Breast epithelium (tissue), 3 donors: ENCODE measurements around the gene EPHA2.

Experiments used
- POLR2AphosphoS5 ChIP-seq, 3 donors: sonication (generic); formaldehyde crosslinking; IDR thresholded peaks; one replicate each; pipeline ENCODE4 v1.6.1; 2017; ENCODE audit warnings: antibody characterized with exemption in 3 of 3
- TF ChIP-seq, protein P1 (sequence below), 3 donors: fragments of 450-650 bp; IDR thresholded peaks; one replicate each; pipeline ENCODE4 v1.5.1; 2016 to 2017; ENCODE audit warnings: antibody characterized with exemption in 3 of 3, mild to moderate bottlenecking in 3 of 3, moderate library complexity in 3 of 3

DNA sequence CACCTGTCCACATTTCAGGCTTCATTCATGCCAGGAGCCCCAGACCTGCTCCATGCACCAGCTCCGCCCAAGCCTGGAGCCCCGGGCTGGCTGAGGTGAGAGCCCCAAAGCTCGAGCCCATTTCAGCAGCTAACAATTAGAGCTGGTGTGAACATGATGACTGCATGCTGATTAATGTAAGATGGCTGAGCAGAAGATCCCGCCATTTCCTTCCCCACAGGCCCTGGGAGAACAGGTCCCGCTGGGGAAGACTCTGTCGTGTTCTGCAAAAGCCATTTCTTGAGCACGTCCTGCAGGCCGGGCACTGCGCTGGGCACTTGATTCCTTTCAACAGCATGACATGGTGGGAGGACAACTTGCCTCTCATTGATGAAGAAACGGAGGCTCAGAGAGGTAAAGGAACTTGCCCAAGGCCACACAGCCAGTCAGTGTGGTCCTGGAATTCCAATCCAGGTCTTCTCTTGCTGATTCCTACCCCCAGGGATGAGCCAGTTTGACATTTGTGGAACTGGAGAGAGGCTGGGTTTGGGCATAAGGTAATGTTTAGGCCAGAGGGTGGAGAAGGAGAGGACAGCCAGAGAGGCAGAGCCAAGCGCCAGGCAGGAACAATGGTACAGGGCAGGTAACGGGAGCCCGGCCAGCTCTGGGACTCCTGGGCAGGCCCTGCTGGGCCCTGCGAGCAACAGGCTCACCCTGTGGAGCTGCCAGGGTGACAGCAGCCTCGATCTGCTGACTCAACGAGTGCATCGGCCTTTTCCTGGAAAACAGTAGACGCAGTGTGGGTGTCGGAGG is 28.1 kb upstream of the EPHA2 start:
- TF ChIP-seq POLR2AphosphoS5 (IDR thresholded peaks at IDR 0.05), result no peak
- TF ChIP-seq, protein P1, sequence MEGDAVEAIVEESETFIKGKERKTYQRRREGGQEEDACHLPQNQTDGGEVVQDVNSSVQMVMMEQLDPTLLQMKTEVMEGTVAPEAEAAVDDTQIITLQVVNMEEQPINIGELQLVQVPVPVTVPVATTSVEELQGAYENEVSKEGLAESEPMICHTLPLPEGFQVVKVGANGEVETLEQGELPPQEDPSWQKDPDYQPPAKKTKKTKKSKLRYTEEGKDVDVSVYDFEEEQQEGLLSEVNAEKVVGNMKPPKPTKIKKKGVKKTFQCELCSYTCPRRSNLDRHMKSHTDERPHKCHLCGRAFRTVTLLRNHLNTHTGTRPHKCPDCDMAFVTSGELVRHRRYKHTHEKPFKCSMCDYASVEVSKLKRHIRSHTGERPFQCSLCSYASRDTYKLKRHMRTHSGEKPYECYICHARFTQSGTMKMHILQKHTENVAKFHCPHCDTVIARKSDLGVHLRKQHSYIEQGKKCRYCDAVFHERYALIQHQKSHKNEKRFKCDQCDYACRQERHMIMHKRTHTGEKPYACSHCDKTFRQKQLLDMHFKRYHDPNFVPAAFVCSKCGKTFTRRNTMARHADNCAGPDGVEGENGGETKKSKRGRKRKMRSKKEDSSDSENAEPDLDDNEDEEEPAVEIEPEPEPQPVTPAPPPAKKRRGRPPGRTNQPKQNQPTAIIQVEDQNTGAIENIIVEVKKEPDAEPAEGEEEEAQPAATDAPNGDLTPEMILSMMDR (IDR thresholded peaks at IDR 0.05), result no peak
